ENCODE measurements around the gene SERPINA7. TPM values are rescaled to one million over a fixed set of nuclear protein-coding genes. Genes with fewer than 3 reads are reported as not detected.

The SERPINA7 gene
- total and polyA plus RNA-seq, 2 of the 13 experiments (the other 11 are each of a cell fraction or from before 2014, with no cell fraction given) = 315 to 456 TPM

GRCh38 chrX:106038625-106039024 is at the start of gene SERPINA7 (continued):
- TF ChIP-seq ZNF644 (CRISPR knock-in tag; IDR thresholded peaks at IDR 0.05; ENCODE audit: low read depth) (peak; percentile 41; the same call in 1 of the 2 replicates), NR2F6 (IDR thresholded peaks at IDR 0.05) (peak; percentile 82), NR2F6 (CRISPR knock-in tag; IDR thresholded peaks at IDR 0.05) (peak; percentile 67; the same call in 1 of the 2 replicates), TBX2 (CRISPR knock-in tag; IDR thresholded peaks at IDR 0.05; ENCODE audit: borderline replicate concordance) (peak; percentile 44; the same call in 1 of the 2 replicates), ZFP1 (CRISPR knock-in tag; IDR thresholded peaks at IDR 0.05) (peak; percentile 24; the same call in 1 of the 2 replicates), ZNF607 (CRISPR knock-in tag; IDR thresholded peaks at IDR 0.05; ENCODE audit: borderline replicate concordance) (no peak), KLF9 (CRISPR knock-in tag; IDR thresholded peaks at IDR 0.05; ENCODE audit: low read depth) (0 out of 2 replicates have a peak, but pooled peaks have one; percentile 10), PHF8 (CRISPR knock-in tag; IDR thresholded peaks at IDR 0.05) (0 out of 2 replicates have a peak, but pooled peaks have one; percentile 23), PHF21A (CRISPR knock-in tag; IDR thresholded peaks at IDR 0.05) (peak; percentile 64), NR2F2 (IDR thresholded peaks at IDR 0.05; ENCODE audit: borderline replicate concordance, low read depth) (peak; percentile 66; the same call in 1 of the 2 replicates), PATZ1 (CRISPR knock-in tag; IDR thresholded peaks at IDR 0.05) (no peak; the same call in 1 of the 2 replicates), HDAC1 (CRISPR knock-in tag; IDR thresholded peaks at IDR 0.05) (peak; percentile 51), ZGPAT (CRISPR knock-in tag; IDR thresholded peaks at IDR 0.05) (peak; percentile 55), HNRNPUL1 (IDR thresholded peaks at IDR 0.05; ENCODE audit: low read depth, low read length) (0 out of 2 replicates have a peak, but pooled peaks have one; percentile 59), MED8 (CRISPR knock-in tag; IDR thresholded peaks at IDR 0.05; ENCODE audit: insufficient replicate concordance) (peak; percentile 42), ASH2L (IDR thresholded peaks at IDR 0.05; ENCODE audit: insufficient read length, low read depth, low read length) (peak; percentile 78), MED1 (CRISPR knock-in tag; IDR thresholded peaks at IDR 0.05) (peak; percentile 77)

Measured in HepG2 (cell line).